IPS-11a (cell line): ENCODE data around the gene LMF1.
"Not testable (repeated sequence)": the region's sequence is repeated elsewhere in the genome, so short reads cannot be mapped to it uniquely, and the experiment has no call there.

Experiments
- H3K4me3 ChIP-seq: one replicate; pipeline ENCODE4 v1.5.1; 2013; ENCODE audit warnings: low read depth, low read length, control low read depth

The LMF1 gene

DNA sequence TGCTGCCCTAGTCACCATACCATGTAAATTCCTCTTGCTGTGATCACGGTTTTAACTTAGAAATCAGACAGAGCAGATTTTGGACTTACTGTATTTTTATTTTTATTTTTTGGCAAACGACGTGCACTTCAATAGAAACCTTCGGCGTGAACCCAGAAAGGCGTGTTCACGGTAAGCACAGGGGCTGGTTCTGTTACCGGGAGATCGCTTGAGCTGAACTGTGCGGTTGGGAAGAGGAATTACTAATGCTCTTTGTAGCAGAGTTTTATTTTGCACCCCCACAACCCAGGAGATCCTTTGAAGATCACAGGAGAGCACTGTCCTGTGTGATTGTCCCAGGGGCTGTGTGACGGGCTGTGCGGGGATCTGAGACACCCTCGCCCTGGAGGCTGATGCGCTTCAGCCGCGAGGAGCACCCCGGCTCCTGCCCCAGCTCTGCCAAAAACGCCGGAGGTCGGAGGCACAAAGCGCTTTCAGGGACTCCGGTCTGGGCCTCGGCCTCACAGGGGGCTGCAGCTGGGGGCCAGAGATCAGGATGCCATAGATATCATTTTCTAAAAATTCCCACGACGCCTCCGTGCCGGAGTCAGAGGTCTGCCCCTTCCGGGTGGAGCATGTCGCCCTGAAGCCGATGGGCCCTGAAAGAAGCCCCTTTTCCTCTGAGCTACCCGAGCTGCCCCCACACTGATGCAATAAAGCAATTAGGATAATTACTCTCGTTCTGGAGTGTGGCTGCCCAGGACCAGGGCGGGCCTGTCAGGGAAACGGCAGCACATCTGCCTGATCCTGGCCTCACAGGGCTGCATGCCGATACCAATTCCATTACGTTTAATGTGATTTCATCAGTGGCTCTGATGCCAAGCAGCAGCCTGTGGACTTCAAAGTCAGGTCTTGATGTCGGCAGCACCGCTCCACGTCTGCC is 71.8 kb downstream of the LMF1 start:
- H3K4me3 ChIP-seq = no peak overlapping the region

DNA sequence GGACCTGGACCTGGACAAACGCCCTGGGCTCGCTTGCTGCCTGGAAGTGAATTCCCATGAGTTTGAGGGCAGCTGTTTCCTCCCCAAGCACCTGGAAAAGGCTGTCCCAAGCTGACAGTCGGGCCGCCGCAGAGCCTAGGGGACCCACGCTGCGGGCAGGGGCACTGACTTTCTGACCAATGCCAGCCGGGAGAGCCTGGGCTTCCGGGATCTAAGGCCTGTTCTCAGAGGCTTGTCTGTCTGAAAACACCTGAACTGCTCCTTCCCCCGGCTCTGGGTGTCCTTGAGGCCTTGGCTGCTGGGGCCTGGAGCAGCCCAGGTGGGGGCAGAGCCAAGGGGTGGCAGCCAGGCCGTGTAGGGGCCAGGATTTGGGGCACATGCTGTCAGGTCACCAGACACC is 72.6 kb downstream of the LMF1 start:
- no peak overlapping the region for H3K4me3 ChIP-seq

DNA sequence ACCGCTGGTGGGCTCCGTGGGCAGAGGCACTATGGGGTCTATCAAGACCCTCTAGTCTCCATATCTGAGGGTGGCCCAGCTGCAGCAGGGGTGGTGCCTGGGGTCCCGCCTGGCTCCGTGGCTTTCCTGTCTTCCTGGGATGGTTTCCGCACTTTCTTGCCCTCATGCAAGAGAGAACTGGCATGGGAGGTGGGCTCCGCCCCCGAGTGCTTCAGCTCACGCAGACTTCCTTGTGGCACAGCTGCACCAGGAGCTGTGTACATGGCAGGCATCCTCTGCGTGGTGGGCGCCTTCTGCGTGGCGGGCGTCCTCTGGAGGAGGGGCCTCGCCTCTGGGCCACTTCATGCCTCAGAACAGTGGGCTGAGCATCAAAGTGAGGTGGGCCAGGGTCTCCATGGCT is 73.1 kb downstream of the LMF1 start:
- H3K4me3 ChIP-seq = no peak overlapping the region

DNA sequence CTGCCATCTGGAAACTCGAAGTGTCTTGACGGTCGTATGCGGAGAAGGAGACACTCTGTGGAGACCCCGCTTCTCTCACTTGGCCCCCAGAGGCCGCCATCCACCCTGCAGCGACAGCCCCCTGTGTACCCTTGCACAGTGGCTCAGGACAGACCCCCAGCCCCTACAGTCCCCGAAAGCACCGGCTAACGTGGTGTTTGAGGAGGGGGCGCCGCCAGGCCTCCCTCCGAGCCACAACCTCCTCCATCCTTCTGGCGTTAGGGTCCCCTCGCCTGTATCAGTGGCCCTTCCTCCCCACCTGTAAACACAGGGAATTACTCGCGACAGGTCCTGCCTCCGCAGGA is 73.6 kb downstream of the LMF1 start:
- H3K4me3 ChIP-seq = no peak overlapping the region

DNA sequence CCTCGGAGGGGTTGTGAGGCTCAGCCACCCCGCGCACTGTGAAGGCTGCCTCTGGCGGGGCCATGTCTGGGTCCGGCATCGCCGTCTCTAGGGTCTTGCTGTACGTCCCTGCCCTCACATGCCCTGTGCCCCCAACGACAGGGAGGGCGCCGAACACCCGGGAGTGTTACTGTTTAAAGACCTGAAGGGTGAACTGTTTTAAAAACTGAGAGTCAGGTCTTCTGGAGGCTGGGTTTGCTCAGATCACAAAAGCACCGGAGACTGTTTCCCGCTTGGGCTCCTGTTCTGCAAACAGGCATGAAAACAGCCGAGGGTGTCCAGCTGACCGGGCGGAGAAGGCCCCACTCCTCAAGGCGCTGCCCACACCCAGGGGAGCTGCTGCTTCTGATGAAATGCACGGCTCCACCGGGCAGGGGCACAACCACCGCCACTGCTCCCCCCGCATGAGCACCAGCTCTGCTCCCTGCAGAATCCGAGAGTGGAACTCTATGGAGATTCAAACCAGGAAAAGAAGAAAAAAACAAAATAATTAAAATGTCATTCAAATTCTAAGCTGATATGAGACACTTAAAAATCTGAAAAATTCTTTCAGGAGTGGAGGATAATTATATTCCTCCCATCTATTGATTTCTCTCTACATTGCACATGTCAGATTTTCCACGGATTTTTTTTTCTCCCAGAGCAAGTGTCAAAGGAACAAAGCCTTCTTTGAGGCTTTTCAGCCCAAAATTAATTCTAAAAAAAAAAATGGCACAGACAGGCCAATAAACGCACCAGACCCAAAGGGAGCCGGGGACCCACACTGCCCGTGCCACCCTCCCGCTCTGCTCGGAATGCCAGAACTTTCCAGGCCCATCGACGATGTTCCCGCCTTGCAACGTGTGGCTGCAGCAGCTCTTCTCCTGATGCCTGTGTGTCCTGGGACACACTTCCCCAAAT is 74.3 kb downstream of the LMF1 start:
- H3K4me3 ChIP-seq = no peak overlapping the region

DNA sequence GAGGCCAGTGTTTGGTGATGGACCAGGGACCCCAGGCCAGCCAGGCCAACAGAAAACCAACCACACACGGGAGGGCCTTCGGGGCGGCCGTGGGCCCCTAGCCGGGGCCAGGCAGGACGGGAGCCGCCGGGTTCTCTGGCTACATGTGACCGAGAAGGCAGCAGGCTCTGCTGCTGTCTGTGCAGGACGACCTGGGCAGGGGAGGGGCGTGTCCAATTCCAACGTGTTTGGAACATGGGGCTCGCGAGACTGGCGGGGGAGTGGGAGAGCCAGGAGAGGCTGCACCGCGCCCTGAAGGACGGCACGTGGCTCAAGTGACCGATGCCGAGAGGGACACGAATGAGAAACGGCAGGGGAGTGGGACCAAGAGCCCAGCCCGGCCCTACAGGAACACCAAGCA is 75.4 kb downstream of the LMF1 start:
- no peak overlapping the region for H3K4me3 ChIP-seq

DNA sequence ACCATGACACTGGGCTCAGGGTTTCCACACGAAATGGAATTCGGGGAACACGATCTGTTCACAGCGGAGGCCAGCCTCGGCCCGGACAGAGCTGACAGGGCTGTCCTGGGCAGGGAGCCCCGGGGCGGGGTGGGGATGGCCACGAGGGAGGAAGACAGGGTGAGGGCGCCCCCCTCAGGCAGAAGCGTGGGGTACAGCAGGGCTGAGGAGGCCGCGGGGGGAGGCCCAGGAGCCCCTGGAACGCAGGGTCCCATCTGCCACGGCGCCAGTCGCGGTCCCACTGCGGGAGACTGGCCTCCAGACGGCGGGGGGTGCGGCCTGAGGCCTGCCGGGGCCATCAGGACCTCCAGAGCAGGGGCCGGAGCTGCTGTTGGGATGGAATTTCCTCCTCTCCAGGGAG is 75.9 kb downstream of the LMF1 start:
- H3K4me3 ChIP-seq = no peak overlapping the region

DNA sequence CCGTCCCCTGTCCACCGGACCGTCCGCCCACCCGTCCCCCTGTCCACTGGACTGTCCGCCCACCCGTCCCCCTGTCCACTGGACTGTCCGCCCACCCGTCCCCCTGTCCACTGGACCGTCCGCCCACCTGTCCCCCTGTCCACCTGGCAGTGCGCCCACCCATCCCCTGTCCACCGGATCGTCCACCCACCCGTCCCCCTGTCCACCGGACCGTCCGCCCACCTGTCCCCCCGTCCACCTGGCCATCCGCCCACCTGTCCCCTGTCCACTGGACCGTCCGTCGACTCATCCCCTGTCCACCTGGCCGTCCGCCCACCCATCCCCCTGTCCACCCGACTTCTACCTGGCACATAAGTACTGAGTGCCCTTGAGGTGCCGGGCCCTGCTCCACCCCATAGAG is 76.6 kb downstream of the LMF1 start:
- H3K4me3 ChIP-seq = no peak overlapping the region

DNA sequence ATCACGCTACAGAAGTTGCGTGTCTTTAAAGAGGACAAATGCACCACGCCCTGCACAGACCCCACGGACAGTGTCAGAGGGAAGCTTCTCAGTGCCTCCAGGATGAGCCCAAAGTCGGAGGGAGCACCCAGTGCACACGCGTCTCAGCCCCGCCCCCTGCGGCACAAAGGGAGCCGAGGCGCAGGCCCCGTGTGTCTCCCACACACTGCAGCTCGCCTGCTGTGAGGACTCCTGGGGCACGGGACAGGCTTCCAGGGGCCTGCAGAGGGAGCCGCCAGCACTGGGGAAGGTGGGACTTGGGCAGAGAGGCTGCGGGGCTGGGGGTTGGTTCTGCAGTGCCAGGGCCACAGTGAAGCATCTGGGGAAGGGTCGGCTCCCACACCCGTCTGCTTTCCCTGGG is 77.4 kb downstream of the LMF1 start:
- no peak overlapping the region for H3K4me3 ChIP-seq

DNA sequence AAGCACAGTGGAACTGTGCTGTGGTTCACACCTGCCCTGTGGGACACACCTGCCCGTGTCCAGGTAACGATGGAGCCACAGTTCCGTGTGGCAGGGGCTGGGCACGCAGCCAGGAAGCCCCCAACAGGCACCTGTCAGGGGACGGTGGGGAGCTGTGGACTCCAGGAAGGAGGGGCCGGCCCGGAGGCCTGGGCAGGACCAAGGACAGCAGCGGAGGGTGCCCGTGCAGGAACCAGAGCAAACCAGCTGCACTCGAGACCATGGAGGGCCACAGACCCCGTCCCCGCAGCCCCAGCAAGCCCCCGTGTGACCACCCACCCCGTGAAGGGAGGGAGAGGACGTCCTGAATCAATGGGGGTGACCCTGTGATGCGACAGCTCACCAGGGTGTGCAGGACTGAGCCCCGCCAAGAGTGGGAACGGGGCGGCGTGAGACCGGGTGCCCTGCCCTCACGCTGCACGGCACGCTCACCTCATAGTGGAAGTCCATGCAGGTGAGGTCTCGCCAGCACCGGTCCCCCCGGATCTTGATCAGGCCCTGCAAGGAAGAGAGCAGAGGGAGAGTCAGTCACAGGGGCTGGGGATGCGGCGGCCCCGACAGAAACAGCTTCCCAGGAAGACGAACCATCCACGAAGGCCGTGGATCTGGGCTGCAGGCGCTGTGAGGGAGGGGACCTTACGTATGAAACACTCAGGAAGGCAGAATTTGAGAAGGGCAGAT is 78.1 kb downstream of the LMF1 start:
- H3K4me3 ChIP-seq = no peak overlapping the region

DNA sequence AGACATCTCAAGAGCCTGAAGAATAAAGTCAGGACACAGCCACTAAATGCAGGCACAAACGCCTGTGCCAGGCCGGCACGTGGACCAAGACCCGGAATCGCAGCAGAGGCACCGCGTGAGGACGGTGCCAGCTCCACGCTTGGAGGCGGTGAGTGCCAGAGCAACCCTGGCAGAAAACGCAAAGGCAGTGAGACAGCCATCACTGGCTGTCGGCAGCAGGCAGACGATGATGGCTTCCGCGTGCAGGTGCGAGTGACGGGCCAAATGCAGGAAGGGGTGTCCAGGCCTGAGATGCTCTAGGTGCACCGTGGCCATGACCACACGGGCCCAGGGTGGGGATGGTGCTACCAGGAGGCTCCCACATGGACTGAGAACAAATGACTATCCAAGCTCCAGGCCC is 78.8 kb downstream of the LMF1 start:
- no peak overlapping the region for H3K4me3 ChIP-seq

DNA sequence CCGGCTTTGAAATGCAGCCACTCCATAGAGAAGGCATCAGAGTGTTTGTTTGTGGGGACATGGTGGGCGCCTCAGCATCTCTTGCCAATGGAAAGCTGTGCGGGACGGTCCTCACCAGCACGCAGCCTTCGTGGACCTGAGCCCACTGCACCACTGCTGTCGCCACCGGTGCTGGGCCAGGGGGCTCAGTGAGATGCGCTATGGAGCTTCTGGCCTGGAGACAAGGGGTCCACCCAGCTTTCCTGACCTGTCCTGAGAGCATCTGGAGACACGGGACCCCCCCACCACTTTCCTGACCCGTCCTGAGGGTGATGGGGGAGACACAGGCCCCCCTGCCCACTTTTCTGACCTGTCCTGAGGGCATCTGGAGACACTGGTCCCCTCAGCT is 79.4 kb downstream of the LMF1 start:
- H3K4me3 ChIP-seq = no peak overlapping the region

DNA sequence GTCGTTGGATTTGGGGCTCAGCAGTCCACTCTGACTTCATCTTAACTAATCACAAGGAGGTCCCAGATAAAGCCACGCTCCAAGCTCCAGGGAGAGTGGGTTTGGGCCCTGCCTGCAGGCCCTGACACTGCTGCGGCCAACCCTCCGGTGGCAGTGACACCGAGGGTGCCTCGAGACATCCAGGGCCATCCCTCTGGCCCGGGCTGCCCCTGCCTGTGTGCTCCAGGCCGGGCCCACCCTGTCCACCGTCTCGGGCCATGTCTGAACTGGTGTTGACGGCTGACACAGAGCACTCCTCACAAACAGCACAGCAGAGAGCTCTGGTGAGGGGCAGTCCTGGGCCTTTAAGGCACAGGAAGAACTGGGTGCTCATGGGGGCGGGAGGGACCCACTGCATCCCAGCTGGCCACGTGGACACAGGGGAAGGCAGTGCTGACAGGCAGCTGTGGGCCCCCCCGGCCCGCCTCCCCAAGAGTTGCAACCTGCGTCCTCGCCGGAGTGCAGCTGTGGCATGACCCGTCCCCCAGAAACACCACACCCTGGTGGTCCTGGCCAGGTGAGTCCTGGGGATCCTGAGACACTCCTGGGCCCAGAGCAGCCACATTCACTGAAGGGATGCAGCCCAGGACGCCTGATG is 80.0 kb downstream of the LMF1 start:
- no peak overlapping the region for H3K4me3 ChIP-seq

DNA sequence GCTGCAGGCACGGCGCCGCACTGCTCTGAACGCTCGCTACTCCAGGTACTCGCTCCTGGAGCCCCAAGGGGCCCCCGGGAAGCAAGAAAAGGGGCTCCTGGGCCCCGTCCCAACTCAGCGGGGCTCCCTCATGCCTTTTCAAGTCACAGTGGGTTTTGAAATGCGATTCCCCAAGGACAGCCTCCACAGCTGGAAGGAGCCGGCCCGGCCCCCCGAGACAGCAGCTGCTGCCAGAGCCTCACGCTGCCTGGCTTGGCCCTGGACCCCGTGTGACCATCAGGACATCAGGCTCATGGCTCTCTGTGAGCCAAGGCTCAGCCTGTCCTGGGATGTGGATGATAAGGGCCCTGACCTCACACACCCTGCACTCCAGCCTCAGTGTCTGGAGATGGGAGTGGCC is 80.6 kb downstream of the LMF1 start:
- H3K4me3 ChIP-seq = no peak overlapping the region

DNA sequence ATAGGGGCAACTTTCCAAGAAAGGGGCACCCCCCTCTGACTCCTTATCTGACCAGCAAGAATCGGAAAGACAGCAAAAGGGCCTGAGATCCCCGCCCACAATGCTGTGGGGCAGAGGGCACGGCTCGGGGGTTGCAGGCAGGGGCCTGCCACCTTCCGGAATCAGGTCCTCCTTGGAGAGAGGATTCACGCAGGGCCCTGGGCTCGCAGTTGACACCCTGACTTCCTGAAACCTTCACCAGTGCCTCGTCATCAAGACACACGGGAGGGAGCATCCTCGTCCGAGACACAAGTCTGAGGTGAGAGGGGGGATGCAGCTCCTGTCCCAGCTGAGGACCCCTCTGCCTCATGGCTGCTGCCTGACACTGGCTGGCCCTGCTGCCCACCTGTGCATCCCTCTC is 81.2 kb downstream of the LMF1 start:
- no peak overlapping the region for H3K4me3 ChIP-seq

DNA sequence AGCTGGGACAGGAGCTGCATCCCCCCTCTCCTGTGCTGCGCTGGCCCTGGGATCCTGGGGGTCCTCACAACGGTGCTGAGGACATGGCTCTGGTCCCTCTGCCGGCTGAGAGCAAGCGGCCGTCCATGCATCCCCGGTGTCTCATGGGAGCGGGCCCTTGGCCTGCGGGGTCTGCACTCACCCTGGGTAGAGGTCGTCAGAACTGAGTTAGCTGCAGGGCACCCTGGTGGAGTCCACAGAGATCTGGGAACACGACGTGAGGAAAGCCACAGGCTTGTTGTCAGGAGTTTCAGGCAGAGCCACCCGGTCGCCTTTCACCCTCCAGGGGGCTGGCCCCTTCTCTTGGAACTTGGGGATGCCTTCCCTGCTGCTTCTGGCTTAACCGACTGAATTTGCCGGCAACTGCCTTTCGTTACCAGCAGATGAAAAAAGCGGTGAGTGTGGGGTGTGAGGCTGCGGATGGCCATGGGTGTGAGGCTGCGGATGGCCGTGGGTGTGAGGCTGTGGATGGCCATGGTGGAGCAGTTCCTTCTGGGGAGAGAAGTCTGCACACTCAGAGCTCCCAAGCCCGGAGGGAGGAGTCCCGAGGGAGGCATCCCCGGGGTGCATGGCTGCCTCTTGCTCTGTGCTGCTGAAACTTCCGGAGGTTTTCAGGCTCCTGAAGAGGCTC is 81.7 kb downstream of the LMF1 start:
- H3K4me3 ChIP-seq = no peak overlapping the region

DNA sequence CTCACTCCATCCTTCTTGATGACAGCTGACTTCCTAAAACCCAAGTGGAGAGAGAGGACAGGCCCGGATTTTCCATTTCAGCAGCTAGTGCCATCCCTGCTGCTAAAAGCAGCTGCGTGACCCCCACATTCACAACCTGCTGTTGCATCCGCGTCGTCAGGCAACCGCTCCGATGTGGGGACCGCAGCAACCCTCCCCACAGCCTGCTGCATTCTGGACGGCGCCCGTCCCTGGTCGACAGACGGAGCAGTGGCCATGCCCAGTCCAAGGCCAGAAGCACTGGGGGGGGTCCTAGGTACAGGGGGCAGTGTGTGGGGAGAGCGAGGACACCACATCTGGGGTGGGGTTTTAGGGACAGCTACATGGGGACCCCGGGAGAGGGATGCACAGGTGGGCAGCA is 82.3 kb downstream of the LMF1 start:
- not testable (repeated sequence) for H3K4me3 ChIP-seq

DNA sequence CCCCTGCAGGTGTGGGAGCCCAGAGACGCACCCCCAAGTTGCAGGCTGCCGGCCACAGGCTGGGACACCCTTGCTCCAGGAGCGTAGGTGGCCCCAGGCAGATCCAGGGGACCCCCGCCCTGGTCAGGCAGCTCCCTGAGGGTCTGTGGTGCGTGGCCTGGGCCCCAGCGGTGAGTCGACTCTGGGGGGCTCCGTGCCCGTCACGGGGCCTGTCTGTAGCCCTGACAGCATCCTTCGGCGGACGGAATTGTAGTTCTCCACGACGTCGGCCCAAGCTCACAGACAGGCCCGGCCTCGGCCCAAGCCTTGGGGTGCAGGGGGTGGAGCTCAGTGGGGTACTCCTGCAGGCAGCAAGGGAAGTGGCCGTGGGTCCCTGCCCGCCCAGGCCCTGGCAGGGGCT is 82.9 kb downstream of the LMF1 start:
- no peak overlapping the region for H3K4me3 ChIP-seq

DNA sequence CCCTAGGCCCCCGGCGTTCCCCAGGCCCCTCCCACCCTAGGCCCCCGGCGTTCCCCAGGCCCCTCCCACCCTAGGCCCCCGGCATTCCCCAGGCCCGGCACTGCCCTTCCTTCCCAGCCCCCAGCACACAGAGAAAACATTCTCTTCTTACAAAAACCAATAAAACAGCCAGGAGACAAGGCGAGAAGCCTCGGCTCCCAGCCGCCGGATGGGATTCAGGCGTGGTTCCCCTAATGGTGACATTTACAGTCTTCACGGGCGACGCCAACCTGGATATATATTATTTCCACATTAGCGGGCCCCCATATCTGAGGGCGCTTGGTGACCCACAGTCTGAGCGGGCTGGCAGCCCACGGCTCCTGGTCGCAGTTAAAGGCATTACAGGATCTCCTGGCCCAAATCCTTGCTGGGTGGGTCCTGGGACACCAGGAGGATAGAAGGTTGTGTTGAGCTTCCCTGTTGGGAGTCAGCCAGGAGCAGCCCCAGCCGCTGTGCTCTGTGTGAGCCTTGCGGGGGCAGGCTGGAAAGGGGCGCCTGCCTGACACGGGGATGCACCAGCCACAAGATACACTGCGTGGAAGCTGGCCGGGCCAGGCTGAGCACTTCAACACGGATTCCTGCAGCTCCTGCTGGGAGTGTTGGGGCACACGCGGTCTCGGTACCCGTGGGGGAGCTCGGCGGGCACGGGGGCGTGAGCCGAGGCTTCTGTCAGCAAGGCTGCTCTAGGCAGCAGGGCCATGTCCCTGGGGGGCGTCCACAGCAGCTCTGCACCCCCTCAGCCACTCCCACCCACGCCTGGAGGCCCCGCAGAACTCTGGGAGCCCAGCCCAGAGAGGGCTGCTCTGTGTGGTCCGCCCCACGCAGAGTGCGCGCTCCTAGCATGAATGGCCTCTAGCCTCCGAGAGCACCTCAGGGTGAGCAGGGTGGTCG is 83.7 kb downstream of the LMF1 start:
- H3K4me3 ChIP-seq = no peak overlapping the region
